ENCODE data around the gene EID1. TPM values are rescaled to one million over a fixed set of nuclear protein-coding genes. Genes with fewer than 3 reads are reported as not detected.
A peak's percentile ranks its signal among the peaks of the same experiment; 100 is the strongest.

EID1 gene
- polyA plus RNA-seq, 1 donor = 240 TPM

DNA sequence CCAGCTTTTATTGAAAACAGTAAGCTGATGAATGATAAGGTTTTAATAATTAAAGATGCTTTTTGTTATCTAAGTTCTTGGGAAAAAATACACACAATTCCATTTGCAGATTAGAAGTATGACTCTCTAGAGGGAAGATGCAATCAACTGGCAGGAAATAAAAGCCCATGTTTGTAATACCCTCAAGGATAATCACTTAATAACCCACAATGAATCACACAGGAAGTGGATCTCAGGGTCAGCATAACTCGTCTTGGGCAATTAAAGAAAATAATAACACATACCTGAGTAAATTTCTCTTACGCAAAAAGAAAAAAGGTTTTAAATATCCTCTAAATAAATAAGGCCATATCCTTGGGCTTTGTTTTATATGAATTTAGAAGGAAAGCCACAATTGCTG is 9.4 kb upstream of the EID1 start:
- no peak for DNase-seq (ENCODE audit: low read depth)

DNA sequence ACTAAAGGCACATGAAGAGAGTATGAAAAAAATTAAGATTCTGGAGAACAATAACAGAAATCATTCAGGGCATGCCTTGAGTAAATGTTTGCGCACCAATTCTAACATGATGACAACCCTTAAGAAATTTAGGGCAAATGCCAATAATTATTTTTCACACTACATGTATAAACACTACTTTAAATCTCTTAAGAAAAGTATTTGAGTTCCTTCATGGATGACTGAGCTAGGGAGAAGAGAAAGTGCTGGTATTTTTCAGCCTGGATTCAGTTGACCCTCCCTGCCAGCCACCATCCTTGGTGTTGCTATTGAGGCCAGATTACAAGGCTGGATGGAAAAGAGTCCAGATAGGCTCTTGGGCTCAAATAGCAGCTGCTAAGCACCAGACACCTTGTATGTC is 8.0 kb upstream of the EID1 start:
- no peak for DNase-seq (ENCODE audit: low read depth)

DNA sequence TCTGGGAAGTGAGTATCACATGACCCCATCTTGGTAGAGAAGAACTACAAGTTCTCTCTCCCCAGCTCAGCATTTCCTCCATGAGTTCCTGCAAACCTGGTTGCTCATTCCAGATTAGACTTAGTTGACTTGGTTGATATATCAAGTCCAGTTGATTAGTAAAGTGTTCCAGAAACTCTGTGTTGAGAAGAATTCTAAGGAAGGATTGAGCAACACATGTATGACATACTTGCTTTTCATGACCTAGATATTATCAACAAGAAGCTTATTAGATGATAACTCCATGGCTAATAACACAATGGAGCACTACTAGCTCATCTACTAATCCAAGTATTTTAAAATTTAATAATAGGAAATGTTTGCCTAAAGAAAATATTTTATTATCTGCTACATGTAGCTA is 6.4 kb upstream of the EID1 start:
- DNase-seq (ENCODE audit: low read depth) = no peak

DNA sequence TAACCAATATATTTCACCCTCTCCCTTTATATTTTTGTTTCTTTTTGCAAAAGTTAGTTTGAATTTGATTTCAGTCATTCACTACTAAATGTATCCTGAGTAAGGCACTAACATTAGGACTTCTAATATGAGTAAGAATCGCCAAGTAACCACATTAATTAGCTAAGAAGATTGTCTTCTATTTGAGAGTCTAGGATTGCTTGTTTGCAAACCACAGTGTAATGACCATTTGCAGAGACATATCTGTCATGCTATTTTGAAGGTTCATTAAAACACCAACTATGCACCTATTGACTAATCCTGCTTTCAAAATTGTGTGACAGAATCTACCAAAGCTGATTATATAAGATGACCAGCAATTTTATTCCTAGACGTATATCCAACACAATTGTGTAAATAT is 5.3 kb upstream of the EID1 start:
- no peak for DNase-seq (ENCODE audit: low read depth)

DNA sequence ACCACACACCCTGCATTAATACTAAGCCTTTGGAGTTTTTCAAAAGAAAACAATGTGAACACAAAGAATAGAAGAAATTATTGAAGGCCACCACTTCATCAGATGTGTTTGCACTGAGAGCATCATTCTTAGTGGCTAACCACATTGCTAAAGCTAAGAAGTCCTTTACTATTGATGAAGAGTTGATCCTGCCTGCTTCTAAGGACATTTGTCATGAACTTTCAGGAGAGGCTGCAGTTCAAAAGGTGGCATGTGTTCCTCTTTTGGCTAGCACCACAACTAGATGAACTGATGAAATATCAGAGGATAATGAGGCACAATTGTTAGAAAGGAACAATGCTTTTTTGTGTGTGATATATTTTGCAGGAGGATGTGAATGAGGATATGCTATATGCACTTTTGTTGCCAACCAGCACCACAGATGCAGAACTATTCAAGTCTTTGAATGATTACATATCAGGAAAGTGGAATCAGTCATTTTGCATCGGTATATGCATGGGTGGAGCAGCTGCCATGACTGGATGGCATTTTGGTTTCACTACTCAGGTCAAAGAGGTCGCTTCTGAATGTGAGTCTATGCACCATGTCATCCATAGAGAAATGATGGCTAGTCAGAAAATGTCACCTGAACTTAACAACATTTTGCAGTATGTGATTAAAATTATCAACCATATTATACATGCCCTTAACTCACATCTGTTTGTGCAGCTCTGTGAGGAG is 2.5 kb upstream of the EID1 start:
- no peak for DNase-seq (ENCODE audit: low read depth)

DNA sequence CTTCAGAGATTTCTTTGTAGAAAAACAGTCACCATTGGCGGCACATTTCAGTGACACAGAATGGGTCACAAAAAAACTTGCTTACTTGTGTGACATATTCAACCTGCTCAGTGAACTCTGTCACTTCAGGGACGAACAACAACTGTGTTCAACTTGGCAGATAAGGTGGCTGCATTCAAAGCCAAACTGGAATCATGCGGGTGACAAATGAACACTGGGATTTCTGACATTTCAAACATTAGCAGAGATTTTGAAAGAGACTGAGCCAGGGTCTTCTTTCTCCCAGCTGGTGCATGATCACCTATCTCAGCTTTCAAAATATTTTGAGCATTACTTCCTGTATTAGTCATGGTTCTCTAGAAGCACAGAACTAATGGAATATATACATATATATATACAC is 1.9 kb upstream of the EID1 start:
- no peak for DNase-seq (ENCODE audit: low read depth)

DNA sequence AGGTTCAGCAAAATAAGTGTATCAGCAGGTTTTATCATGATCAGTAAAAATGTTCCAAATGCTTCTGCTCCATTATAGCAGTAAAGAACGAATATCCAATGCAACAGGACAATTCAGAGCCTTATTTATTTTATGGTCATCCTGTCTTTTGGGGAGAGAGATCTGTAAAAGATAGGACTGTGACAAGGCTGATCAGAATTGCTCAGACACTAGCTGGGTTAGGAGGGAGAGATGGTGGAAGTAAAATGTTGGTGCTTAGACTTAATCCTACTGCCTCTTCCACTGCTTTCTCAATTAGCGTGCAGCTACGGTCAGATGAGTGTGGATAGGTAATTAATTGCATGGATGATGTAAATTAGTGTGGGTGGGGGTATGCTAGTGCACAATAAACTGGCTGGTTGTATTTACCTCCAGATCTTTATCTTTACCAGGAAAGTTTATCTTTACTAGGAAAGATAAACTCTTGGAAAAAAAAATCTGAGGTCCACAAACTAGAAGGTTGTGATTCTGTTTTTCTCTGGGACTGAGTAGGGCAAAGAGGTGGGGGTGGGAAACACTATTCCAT is 2.2 kb downstream of the EID1 start:
- DNase-seq (ENCODE audit: low read depth) = no peak

DNA sequence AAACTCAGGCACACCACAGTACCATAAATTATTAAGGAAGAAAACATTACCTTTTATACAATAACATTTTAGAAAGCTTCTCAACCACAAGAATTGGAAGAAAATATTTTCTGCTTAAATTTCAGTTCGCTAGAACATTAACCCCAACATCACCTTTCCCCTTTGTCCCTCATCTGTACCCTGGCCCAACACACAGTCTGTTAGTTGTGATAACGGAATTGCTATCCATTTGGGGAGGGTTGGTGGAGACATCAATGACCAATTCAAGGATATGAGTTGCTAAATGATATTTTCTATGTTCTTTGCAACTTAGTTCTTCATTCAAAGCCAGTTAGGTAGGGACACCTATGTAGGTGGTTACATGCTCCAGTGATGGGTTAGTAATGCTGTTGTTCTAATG is 5.8 kb downstream of the EID1 start:
- DNase-seq (ENCODE audit: low read depth) = no peak

DNA sequence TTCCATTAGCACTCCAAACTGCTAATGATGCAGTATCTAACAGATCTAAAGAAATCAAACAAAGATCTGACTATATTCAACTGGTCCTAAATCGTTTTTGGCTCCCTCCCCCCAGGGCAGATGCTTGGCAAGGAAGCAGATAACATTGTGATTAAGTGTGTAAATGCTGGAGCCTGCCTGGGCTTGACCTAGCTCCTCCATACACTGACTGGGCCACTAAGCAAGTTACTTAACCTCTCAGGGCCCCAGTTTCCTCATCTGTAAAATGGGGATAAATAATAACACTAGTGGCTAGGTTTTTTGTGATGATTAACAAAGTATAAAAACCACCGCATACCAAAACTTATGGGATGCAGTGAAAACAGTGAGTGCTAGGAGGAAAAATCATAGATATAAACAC is 9.2 kb downstream of the EID1 start:
- no peak for DNase-seq (ENCODE audit: low read depth)

DNA sequence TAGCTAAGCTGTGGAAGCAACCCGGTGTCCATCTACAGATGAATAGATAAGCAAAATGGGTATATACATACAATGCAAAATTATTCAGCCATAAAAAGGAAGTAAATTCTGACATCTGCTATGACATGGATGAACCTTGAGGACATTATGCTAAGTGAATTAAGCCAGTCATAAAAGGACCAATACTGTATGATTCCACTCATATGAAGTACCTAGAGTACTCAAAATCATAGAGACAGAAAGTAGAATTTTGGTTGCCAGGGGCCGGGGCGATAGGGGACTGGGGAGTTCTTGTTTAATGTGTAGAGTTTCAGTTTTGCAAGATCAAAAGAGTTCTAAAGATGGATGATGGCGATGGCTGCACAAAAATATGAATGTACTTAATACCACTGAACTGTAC is 10.3 kb downstream of the EID1 start:
- no peak for DNase-seq (ENCODE audit: low read depth)

DNA sequence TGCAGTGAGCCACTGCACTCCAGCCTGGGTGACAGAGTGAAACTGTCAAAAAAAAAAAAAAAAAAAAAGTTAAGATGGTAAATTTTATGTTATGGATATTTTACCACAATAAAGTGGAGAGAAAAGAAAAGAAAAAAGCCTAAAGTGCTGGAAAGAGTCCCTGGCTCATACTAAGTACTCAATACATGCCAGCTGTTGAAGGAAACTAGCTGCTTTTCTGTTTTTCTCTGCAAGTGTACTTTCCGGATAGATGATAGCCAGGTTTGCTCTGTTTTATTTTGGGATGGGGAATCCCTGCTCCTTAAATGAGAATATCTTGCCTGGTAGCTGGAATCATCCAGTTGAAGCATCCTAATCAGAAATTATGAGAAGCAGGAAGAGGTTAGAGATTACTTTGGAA is 10.9 kb downstream of the EID1 start:
- no peak for DNase-seq (ENCODE audit: low read depth)

DNA sequence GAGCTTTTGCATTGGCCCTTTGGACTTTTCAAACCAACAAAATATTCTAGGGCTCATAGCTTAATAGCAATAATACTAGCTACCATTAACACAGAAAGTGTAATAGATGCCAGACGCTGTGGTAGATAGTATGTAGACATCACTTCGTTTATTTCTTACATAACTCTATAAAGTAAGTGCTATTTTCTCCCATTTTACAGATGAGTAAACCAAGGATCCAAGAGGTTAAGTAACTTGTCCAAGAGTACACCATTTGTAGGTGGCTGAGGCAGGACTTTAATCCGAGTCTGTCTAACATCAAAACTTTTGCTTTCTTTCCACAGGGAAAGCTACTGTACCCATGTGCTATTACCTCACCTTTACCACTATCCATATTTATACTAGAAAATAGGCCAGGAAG is 12.0 kb downstream of the EID1 start:
- no peak for DNase-seq (ENCODE audit: low read depth)

DNA sequence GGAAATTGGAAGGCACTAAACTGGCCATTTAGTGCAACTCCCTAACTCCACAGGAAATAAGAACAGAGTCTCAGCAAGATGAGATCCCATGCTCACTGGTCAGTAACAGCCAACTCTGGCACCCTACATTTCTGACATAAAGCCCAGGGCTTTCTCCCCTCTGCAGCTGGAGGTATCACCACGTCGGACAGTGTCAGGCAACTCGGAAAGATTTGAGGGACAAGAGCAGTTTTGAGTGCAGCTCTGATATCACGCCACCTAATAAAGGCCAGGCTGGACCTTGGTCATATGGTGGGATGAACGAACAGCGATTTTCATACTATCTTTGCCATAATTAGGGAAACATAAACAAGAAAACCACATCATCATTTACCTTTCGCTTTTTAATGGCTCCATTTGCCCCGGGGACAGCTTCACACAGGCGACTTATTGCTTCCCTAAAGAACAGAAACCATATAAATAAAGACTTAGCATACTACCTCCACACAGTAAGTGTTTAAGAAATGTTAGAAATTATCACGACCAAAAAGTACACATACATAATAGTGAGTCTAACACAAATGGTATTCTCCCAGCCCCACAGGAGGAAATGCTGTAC is 12.5 kb downstream of the EID1 start:
- DNase-seq (ENCODE audit: low read depth) = no peak

DNA sequence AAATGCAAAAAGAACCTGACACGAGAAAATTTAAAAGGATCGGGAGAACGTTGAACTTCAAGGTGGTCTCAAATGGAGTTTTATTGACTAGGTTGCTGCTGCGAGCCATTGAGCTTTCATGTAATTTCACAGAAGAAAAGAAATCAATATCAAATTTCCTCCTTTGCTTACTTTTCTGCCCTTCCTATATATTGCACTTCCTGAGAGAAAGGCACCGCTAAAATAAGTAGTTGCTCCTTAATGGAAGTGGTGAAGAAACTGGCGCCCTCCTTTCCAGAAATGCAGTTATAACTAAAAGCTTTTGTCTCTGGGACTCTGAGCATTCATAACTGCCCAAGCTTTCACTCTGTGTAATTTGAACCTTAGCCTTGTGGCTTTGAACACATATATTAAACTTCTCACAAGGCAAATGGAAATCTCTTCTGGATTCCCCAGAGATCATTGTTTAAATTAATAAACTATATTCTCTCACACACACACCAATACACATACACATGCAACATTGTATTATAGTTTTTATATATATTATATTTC is 13.4 kb downstream of the EID1 start:
- DNase-seq (ENCODE audit: low read depth) = no peak

DNA sequence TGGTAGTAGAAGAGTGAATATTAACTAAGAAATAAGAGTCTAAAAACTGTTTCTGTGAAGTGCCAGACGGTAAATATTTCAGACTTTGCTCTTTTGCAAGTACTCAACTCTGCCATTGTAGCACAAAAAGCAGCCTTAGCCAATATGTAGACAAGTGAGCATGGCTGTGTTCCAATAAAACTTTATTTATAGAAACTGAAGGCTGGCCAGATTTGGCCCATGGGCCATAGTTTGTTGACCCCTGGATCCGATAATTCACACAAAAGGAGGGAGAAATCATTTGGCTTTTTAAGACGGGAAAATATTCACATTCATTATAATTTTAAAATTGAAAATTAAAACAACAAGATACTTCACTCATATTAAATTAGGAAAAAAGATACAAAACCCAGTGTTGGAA is 15.4 kb downstream of the EID1 start:
- DNase-seq (ENCODE audit: low read depth) = no peak

DNA sequence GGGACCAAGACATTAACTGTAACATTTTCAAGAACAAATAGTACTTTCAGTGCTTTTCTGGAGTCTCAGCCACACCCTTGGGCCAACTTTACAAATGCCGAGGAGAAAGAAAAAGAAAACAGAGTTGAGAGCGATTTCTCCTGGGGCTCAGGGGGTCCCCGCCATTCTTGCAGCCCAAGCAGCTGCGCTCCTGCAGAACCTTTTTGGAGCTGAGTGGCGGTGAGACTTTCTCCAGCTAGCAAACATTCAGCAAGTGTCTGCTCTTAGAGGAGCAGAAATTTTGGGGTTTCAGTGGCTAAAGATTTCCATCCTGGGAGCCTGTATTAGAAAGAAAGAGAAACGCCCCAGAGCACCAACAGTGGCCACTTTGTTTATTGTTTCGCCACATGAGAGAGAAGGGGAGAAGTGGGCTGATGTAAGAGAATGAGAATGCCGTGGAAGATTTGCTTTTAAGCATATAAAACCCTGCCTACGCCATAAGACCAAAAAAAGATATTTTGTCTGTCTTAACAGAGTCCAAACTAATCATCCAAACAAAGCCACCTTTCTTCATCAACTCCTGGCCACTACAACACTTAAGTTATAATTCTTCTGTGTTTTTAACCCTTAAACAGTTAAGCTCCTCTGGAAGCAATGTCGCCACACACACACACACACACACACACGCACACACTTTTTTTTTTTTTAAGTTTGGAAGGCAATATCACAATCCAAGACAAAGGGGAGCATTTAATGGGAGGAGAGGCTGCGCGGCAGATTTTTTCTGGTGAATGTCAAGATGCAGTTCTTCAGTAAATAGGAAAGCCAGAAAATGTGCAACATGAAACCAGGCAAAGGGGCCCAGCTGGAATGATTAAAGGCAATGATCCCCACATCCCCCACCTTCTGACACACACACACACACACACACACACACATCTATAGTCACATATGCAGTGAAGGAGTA is 19.2 kb downstream of the EID1 start:
- peak; percentile 41 for DNase-seq (ENCODE audit: low read depth)

DNA sequence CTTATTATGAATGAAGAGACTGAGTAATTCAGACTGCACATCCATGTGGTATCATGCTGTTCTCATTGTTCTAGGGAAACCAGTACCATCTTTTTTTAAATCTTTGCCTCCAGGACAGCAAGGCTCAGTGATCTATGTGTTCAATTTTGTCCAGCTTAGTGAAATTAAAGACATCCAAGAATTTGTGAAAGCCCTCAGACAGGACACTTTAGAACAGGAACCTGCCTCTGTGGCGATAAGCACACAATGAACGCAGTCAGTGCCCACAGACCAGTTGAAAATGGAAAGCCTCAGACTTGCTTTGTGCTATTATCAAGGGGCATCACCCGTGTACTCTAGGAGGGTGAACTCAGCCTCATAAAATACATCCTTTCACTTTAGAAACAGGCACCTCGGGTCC is 20.1 kb downstream of the EID1 start:
- no peak for DNase-seq (ENCODE audit: low read depth)

DNA sequence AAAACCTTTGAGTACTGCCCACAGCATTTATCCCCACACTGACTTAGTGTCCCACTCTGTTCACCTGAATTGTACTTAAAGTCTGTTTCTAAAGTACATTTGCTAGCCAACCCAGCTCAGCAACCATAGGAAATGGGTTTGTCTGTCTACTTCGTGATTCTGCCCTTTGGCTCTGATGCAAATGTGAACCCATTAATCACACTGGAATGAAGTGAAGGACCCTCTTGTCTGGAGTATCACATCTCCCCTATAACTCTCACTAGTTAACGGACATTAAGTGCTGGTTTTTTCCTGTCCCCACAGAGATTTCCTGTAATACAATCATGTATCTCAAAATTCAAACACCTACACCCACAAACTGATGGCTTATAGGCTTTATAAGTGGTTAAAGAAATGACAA is 20.5 kb downstream of the EID1 start:
- no peak for DNase-seq (ENCODE audit: low read depth)

DNA sequence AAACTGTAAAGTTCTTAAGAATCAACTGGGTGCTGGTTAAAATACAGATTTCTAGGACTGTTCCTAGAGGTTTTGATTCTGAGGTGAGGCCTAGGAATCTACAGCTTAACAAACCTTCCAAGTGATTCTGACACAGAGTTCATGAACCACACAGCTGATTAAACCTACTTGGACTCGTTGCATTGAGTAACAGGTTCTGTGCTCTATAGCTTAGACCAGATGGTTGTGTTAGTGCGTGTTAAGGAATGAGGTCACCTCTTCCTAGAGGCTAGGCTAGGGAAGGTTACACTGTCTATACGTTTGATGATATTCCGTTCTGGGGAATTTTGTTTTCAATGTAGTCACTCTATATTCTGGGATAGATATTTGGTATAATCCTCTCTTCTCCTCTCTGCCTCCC is 21.9 kb downstream of the EID1 start:
- DNase-seq (ENCODE audit: low read depth) = no peak

DNA sequence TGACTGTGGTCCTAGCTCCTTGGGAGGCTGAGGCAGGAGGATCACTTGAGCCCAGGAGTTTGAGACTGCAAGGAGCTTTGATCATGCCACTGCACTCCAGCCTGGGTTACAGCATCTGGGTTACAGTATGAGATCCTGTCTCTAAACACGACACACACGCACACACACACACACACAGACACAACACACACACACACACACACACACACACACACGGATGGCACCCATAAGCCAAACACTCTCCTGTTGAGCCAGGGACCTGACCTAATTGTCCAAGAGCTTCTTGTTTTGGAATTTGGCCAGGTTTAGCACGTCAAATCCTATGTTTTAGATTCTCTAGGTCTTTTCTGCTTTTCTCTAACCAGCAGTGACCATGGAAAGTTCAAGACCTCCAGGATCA is 26.8 kb downstream of the EID1 start:
- DNase-seq (ENCODE audit: low read depth) = no peak

DNA sequence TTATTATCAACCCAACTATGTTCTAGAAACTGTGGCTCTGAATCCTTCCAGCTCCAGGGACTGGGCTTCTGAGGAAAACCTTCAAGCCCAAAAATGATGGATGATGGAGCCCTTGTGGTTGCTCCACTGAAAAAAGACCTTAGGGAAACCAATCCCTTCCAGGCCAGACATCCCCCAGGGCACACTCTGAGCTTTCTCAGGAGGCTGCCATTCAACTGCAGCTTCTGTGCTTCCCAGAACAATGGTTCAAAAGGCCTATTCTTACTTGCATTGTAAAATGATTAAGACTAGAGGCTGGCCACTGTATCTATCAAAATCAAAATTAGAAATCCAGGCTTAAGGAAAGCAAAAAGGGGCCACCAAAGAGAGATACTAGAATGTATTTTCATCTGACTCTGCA is 27.3 kb downstream of the EID1 start:
- DNase-seq (ENCODE audit: low read depth) = no peak

DNA sequence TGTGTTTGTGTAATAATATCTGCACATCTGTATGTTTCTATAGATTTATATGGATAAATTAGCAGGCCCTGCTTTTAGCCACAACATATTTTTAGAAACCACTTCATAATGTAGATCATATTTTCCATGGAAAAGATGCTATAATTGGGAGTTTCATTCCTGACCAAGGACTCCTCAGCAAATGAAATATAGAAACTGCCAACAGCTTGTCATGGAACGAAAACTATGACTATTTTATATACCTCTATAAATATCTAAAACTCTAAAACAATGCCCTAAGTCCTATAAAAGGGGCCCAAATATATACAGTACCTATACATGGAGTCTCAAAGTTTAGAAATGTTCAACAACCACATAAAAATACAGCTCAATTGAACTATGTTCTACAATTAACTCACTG is 27.9 kb downstream of the EID1 start:
- no peak for DNase-seq (ENCODE audit: low read depth)
